ENCODE data around the gene DUSP3. TPM values are rescaled to one million over a fixed set of nuclear protein-coding genes. Genes with fewer than 3 reads are reported as not detected.

Gene DUSP3
- total and polyA plus RNA-seq, 10 of the 15 experiments (the other 5 are each of a cell fraction or from before 2014, with no cell fraction given), result 1.5 to 12.1 (median 3.8) TPM

DNA sequence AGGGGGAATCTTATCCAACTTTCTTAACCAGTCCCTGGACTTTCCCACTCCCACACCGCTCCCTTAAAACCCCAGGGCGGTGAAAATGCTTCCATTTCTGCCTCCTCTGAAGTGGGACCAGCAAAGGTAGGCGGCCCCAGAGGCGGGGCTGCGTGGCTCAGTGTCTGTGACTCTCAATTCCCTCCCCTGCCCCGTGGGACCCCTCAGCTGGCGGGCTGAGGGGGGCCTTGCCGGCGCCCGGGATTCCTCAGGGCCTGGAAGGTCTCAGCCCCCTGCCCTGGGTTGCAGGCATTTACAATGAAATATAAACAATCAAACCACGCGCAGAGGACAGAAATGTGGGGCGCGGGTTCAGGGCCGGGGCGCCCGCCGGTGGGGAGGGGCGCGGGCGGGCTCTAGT lies 23.8 kb downstream of the DUSP3 start (continued):
- TF ChIP-seq MYC (IDR thresholded peaks at IDR 0.05; ENCODE audit: insufficient read depth, insufficient read length, insufficient replicate concordance, low read length, severe bottlenecking) (no peak), JUNB (IDR thresholded peaks at IDR 0.05) (no peak), SREBF1 (IDR thresholded peaks at IDR 0.05; ENCODE audit: low read length) (no peak), ESRRA (IDR thresholded peaks at IDR 0.05; ENCODE audit: low read length) (no peak), SMAD1 (IDR thresholded peaks at IDR 0.05; ENCODE audit: low read depth, partially characterized antibody) (no peak), BCL11A (IDR thresholded peaks at IDR 0.05; ENCODE audit: low read depth, low read length) (no peak), POU2F2 (IDR thresholded peaks at IDR 0.05; ENCODE audit: borderline replicate concordance, low read depth, low read length) (no peak)
- TF ChIP-seq, protein P1, sequence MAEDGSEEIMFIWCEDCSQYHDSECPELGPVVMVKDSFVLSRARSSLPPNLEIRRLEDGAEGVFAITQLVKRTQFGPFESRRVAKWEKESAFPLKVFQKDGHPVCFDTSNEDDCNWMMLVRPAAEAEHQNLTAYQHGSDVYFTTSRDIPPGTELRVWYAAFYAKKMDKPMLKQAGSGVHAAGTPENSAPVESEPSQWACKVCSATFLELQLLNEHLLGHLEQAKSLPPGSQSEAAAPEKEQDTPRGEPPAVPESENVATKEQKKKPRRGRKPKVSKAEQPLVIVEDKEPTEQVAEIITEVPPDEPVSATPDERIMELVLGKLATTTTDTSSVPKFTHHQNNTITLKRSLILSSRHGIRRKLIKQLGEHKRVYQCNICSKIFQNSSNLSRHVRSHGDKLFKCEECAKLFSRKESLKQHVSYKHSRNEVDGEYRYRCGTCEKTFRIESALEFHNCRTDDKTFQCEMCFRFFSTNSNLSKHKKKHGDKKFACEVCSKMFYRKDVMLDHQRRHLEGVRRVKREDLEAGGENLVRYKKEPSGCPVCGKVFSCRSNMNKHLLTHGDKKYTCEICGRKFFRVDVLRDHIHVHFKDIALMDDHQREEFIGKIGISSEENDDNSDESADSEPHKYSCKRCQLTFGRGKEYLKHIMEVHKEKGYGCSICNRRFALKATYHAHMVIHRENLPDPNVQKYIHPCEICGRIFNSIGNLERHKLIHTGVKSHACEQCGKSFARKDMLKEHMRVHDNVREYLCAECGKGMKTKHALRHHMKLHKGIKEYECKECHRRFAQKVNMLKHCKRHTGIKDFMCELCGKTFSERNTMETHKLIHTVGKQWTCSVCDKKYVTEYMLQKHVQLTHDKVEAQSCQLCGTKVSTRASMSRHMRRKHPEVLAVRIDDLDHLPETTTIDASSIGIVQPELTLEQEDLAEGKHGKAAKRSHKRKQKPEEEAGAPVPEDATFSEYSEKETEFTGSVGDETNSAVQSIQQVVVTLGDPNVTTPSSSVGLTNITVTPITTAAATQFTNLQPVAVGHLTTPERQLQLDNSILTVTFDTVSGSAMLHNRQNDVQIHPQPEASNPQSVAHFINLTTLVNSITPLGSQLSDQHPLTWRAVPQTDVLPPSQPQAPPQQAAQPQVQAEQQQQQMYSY (CRISPR knock-in tag; IDR thresholded peaks at IDR 0.05), result no peak

DNA sequence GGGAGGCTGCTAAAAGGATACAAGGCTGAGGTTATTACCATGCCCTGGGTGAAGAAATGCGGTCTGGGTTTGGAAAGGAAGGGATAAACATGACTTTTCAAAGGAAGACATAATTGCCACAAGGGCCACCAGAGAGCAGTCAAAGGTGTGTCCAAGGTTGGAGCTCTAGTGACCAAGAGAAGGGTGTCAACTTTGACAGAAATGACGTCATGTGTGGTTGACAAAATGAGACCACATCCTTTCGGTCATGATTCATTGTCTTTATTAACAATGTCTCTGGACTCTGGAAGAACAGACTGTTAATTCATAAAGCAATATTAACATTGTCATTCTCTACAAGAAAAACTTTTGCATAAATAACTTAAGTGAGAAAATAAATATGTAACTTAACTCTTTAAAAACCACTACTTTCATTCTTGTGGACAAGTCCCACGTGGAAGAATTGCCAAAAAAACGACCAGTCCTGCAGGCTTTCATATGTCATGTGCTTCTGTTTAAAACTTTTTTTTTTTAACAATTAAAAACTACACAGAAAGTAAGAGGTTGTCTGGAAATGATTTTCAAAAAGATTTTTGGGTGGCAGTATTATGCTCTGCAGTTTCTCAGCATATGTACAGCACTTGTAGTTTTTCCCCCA lies 25.2 kb downstream of the DUSP3 start:
- H3K36me3 ChIP-seq (ENCODE audit: control insufficient read depth in 2 of 2, insufficient read depth in 2 of 2, low read length in 1 of 2), result no peaks in the 10 kb centered on the region
- in situ Hi-C loops (cut with MboI), result no loop called here
- H3K4me3 ChIP-seq, result no peak overlapping the region
- WGBS (ENCODE audit: insufficient coverage, insufficient replicate concordance, low lambda C conversion rate, missing lambda C conversion rate), result 14% methylated on average over 5 of the region's 5 CpGs
- intact Hi-C loops (cut with micrococcal nuclease; ENCODE audit: unreplicated experiment), result no loop called here
- ChIA-PET POLR2A (no interaction called here), SMC1A (ENCODE audit: uncharacterized antibody, unreplicated experiment) (interaction anchor here (0.6 to 1.6 kb wide), 4 partner anchors 20 to 62 kb away, joined by 3 to 7 read pairs (median 4); no protein-coding TSS in a partner anchor), RAD21 (ENCODE audit: unreplicated experiment) (interaction anchor here (11.0 kb wide), 1 partner anchor 57 kb away, joined by 171 read pairs; no protein-coding TSS in a partner anchor), CTCF (interaction anchor here (1.2 to 1.8 kb wide), 5 partner anchors 12 to 176 kb away, joined by 3 to 15 read pairs (median 6); no protein-coding TSS in a partner anchor)
- FAIRE-seq (peak; percentile 75), DNase-seq (ENCODE audit: low read depth, low spot score) (peak; percentile 41), ATAC-seq (peak; percentile 94)
- H3K9ac ChIP-seq (ENCODE audit: control insufficient read depth, insufficient read depth, low read length), result no peak overlapping the region
- H3K4me2 ChIP-seq (ENCODE audit: control insufficient read depth, insufficient read depth), result no peak overlapping the region
- no peak overlapping the region for H2AFZ ChIP-seq (ENCODE audit: control insufficient read depth, low read depth, low read length)
- no peaks in the 10 kb centered on the region for H4K20me1 ChIP-seq (ENCODE audit: control insufficient read depth, insufficient read depth)
- H3K9me3 ChIP-seq (replicated peaks; ENCODE audit: control insufficient read depth, insufficient read depth, low read length), result no peaks in the 10 kb centered on the region
- H3K79me2 ChIP-seq (ENCODE audit: control insufficient read depth, insufficient read depth, low read length), result no peaks in the 10 kb centered on the region
- peaks cover 5 to 6% of the 10 kb centered on the region in 2 experiments for H3K27me3 ChIP-seq (replicated peaks in 1 of 2; ENCODE audit: control insufficient read depth in 2 of 2, insufficient read depth in 2 of 2, low read length in 1 of 2)
- no peaks in the 10 kb centered on the region for H3K4me1 ChIP-seq (ENCODE audit: control insufficient read depth, insufficient read depth, low read length)
- H3K27ac ChIP-seq (ENCODE audit: control insufficient read depth, insufficient read depth), result no peak overlapping the region
- BruUV-seq (replicated peaks), result no TSS peak
- TF ChIP-seq IKZF2 (IDR thresholded peaks at IDR 0.05) (peak; percentile 50 to 56; a peak in 2 of 4 replicates), SPI1 (IDR thresholded peaks at IDR 0.05; ENCODE audit: borderline replicate concordance, insufficient read depth, low read depth, low read length) (no peak), NR2F1 (conservative IDR thresholded peaks at IDR 0.05) (peak; percentile 63)
- TF ChIP-seq, protein P2, sequence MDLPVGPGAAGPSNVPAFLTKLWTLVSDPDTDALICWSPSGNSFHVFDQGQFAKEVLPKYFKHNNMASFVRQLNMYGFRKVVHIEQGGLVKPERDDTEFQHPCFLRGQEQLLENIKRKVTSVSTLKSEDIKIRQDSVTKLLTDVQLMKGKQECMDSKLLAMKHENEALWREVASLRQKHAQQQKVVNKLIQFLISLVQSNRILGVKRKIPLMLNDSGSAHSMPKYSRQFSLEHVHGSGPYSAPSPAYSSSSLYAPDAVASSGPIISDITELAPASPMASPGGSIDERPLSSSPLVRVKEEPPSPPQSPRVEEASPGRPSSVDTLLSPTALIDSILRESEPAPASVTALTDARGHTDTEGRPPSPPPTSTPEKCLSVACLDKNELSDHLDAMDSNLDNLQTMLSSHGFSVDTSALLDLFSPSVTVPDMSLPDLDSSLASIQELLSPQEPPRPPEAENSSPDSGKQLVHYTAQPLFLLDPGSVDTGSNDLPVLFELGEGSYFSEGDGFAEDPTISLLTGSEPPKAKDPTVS (IDR thresholded peaks at IDR 0.05; ENCODE audit: low read depth, low read length), result no peak
- TF ChIP-seq, protein P3, sequence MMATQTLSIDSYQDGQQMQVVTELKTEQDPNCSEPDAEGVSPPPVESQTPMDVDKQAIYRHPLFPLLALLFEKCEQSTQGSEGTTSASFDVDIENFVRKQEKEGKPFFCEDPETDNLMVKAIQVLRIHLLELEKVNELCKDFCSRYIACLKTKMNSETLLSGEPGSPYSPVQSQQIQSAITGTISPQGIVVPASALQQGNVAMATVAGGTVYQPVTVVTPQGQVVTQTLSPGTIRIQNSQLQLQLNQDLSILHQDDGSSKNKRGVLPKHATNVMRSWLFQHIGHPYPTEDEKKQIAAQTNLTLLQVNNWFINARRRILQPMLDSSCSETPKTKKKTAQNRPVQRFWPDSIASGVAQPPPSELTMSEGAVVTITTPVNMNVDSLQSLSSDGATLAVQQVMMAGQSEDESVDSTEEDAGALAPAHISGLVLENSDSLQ (IDR thresholded peaks at IDR 0.05), result peak; percentile 44; the same call in 1 of the 2 replicates
